HG02763 (cell line): ENCODE data around the gene KLHDC8A.
"Not testable (repeated sequence)": the region's sequence is repeated elsewhere in the genome, so short reads cannot be mapped to it uniquely, and the experiment has no call there.

ENCODE experiments used
- ATAC-seq: cut with Tn5 transposase; IDR thresholded peaks from one replicate; pipeline ENCODE4 v1.9.1; 2021; ENCODE audit warnings: mild to moderate bottlenecking, moderate library complexity; ENCODE audit not compliant: unreplicated experiment

KLHDC8A gene

DNA sequence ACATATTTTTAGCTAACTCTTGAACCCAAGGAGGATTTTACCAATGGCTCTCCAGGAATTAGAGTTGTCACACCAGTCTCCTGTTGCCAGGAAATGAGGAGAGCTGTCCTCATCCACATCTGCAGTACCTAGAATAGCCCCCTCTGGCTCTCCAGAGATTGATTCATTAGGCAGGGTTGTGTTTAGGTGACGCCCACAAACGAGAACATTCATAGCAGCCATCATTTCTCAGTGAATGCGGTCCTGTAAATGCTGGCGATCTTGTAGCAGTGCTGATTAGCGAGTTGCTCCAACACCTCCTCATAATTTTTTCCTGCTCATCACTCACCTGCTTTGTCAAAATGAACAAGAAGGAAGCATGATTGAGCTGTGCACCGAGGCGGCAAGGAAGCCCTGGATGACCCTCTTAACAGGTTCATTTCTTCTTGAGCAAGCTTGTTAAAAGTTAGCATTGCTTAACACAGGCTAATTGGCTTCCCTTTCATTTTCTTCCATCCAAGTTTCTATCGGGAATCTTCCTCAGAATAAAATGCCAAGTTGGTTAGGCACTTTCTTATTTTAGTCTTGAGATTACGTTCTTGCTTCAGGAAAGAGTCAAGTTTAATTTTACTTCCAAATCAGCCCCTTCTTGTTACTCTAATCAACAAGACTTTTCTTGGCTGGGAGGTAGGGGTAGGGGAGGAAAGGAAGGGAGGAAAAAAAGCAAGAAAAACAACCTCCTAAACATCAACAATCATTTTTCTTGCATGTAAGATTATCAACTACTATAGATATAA is 16.5 kb upstream of the KLHDC8A start:
- ATAC-seq, result no peak

DNA sequence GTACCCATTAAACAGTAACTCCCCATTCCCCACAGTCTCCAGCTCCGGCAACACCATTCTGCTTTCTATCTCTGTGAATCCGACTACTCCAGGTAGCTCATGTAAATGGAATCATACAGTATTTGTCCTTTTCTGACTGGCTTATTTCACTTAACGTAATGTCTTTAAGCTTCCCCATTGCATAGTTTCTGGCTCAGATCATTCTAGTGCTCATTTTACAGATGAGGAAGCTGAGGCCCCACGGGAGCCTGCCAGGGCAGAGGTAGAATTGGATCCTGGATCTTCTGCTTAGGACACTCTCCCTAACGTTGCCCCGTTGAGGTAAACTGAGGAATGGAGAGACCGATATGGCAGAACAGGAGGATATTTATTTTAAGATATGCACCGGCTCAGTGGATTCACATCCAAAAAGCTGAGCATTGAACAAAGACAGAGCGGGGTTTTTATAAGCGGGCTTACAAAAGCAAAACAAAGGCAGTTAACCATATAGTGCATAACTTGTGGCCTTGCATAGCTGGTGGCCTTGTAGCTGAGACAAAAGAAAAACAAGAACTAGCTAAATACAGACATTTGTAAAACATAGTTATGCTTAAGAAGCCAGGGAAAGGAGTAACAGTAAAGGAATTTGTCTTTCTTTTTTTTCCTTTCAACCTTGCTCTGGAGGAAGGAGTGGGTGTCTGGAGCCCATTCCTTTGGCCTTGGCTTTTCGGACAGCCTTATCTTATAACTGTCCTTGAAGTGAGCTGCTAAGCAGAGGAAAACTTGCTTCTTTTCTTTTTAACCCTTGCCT is 15.3 kb upstream of the KLHDC8A start:
- no peak for ATAC-seq

DNA sequence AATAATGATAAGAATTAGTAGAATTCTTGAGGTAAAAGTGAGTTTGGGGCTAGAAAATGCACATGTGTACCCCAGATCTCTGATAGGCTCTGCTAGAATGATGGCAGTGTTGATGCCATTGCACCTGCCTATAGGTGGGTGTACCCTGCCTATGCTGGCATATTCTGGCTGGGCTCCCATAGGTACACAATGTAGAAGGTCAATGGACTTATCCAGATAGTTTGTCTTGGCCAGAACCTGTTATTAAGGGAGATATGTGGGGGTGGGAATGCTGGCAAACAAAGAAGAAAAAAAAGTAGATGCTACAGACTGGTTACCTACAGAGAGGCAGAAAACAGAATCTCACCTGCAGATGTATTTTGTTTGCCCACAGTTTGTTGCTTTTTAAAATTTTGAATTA is 14.1 kb upstream of the KLHDC8A start:
- no peak for ATAC-seq

DNA sequence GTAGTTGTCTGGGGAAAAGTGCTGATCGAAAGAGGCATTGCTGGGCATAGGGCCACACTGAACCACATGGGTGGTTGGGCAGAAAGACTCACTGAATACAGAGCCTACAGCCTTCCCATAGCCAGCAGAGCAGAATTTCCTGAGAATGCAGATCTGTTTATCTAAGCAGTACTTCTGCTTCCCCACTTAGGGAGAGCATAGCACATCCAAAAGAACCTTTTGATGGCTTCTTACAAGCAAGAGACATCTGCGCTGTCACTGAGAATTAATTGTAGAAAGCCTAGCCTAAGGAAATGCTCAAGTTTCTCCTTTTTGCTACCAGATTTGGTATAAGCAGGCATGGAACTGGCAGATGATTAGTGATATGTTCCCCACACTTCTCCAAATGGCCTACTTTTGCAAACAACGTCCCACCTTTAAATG is 13.0 kb upstream of the KLHDC8A start:
- ATAC-seq, result no peak

DNA sequence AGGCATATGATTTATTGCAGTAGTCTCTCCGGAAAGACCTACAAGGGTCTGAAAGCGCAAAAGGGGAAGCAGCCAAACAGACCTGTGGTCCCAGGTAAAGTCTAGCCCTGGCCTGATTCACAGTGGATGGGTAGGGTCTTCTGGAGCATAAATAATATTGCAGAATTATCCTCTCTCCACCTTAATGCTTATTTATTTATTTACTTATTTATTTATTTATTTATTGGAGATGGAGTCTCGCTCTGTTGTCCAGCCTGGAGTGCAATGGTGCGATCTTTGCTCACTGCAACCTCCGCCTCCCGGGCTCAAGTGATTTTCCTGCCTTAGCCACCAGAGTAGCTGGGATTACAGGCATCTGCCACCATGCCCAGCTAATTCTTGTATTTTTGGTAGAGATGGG is 11.8 kb upstream of the KLHDC8A start:
- ATAC-seq, result no peak

DNA sequence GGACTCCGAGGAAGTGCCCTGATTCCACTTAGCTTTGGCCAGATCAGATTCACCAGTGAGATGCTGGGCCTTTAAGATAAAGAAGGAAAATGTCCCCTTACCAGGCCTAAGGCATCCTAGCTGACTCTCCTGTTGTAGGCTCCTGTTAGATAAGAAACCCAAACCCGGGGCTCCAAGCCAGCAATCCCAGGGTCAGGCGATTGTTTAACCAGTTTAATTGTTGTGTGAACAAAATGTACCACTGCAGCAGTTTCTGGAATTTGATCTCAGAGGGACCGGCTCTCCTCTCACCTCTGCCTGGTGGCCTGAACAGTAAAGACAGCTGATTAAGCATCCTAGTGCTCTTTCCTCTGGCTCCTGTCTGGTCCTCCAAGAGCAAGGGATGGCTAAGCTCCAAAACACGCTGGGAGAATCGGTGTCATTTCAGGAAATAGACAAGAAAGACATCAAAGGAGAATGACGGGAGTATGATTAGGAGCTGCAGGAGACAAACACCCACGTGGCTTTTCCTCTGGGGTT is 9.3 kb upstream of the KLHDC8A start:
- ATAC-seq, result no peak

DNA sequence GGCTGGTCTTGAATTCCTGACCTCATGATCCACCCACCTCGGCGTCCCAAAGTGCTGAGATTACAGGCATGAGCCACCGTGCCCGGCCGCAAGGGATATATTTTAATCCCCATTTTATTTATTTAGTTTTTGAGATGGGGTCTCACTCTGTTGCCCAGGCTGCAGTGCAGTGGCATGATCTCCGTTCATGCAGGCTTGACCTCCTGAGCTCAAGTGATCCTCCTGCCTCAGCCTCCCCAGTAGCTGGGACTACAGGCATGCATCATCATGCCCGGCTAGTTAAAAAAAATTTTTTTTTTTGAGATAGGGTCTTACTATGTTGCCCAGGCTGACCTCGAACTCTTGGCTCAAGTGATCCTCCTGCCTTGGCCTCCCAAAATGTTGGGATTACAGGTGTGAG is 8.4 kb upstream of the KLHDC8A start:
- not testable (repeated sequence) for ATAC-seq

DNA sequence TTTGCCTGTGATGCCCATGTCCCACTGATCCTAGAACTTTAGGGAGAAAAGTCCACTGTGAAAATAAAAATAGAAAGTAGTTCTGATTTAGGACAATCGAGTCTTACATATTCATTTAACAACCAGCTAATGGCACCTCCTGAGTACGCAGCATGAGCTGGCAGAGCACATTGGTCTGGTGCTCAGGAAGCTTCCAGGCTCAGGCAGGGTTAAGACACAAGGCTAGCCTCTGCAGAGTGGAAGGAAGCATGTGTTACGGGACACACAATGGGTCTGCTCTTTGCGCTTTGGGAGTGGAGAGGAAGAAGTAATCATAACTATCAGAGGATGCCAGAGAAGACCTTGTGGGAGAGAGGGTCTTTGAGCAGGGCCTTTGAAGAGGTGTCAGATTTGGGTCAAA is 4.2 kb upstream of the KLHDC8A start:
- no peak for ATAC-seq

DNA sequence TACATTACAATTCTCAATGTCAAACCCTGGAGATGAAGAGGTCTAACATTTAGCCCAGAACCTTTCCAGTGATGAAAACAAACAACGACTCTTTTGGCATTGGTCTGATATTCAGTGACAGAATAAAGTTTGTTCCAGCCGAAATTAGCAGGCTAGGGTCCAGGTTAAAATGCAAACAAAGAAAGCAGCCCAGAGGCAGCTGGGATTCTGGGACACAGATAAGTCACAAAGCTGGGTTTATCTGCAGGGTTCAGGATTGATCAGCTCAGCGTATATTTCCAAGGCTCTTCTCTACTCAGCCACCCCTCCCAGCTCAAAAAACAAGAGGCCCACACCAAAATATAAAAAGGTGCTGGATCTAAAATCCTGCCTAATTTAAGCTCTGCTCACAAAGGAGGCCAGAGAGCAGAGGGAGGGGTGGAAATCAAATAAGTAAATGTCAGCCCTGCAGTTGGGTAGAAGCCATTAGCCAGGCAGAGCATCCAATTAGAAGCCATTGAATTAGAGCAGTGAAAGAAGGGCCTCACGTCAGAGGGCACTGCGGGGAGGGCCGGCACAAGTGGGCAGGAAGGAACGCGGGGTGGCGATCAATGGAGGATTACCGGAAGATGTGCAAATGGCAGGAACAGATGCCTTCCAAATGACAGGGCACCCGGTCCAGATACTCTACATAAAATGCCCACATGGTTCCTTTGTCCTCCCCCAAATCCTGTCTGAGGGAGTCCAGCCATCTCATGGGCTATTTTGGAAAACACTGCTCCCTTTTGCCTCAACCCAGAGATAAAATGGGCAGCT is 3.2 kb upstream of the KLHDC8A start:
- ATAC-seq, result no peak

DNA sequence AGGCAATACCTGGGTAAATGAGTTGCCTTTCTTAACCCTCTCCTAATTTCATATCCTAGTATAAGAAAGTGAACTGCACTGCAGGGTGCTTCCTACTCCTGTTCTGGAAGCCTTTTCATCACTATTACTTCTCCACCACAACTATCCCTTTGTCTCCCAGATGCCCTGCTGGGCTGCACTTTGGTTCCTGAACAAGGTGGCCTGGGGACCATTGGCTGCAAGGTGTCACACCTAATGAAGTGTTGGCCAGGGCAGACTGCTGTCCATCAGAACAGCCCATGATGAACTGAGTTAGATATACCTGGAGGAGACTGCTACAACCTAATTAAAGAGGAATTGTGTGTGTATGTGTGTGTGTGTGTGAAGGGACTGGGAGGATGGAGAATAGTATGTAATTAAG is 1.9 kb upstream of the KLHDC8A start:
- ATAC-seq, result no peak

DNA sequence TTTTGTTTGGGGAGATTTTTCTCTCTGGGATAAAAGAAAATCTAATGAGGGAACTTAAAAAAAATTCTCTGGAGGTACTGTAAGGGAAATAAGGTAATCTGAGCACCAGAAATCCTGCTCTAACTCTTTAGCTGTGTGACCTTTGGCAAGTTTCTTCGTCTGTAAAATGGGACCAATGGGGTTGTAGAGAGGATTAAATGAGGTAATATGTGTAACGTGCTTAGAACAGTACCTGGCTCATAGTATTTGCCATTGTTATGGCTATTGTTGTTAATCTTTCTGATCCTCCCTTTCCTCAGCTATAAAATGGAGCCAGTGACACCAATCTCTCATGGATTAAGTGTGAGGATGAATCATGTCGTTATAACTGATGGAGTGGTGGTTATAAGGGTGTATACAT is 845 bp upstream of the KLHDC8A start:
- no peak for ATAC-seq

DNA sequence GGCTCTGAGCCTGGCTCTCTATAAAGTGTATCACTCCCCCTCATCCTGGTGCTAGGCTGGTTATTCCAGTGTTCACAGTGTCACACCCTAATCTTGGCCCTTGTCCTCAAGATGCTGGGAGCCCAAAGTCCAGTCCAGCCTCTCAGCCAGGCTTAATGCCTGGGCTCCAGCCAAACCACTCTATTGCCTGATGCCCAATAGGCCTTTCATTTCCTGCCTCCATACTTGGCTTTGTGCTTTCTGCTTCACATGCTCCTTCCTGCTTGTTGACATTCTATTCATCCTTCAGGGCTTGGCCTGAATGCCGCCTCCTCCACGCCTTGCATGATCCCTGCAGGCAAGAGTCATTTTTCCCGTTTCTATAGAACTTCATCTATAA is 1.7 kb downstream of the KLHDC8A start:
- ATAC-seq, result no peak

DNA sequence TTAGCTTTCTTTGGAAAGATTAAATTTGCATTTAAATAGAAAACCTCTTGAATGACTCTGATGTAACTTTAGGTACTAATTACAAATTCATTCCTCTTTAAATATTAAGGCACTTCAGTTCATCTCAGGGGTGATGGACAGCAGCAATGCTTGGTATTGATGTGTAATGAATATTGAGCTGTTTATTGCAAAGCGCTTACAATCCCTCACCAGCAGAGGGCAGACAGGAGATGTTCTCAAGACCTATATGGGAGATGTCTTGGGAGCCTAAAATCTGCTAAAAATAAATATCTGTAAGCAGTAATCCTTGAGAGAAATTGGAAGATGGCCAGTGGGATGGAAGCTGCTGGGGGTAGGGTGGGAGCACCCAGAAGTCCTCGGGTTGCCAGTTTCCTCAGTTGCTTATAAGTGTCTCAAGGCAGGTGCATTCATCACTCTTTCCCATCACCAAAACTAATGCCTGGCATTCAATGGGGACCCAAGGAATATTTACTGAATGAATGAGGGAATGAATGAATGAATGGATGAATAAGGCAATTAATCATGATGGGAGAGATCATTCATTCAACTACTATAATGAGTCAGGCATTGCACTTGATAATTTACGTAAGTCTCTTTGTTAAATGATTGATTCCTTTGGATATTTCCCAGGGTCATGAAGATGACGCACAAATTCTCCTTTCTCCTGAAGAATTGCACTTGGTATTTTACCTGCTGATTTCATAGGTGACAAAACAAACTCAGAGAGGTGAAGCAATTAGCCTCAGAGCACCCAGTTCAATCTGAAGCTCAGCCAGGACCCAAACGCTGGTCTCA is 2.3 kb downstream of the KLHDC8A start:
- no peak for ATAC-seq

DNA sequence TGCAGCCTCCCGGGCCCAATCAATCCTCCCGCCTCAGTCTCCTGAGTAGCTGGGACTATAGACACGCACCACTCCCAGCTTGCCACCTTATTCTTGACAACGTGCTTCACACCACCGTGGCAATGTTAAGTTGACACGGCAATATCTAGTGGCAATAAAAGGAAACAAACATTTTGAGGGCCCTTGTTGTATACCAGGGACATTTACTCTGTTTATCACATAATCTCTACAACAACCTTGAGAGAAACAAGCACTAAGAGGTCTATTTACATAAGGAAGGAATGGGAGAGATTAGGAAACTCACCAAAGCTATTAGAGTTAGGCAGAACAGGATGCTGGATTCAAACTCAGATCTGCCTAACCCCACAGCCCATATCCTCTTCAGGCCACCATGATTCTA is 3.1 kb downstream of the KLHDC8A start:
- no peak for ATAC-seq

DNA sequence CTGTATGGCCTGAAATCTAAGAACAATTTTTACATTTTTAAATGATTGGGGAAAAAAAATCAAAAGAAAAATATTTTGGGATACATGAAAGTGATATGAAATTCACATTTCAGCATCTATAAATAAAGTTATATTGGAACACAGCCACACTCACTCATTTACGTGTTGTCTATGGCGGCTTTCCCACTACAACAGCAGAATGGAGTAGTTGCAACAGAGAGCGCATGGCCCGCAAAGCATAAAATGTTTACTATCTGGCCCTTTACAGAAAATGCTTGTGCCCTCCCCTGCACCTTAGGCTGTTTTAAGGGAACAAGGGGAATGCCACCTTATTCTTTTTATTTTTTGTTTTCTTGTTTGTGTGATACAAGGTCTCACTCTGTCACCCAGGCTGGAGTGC is 3.5 kb downstream of the KLHDC8A start:
- ATAC-seq, result no peak

DNA sequence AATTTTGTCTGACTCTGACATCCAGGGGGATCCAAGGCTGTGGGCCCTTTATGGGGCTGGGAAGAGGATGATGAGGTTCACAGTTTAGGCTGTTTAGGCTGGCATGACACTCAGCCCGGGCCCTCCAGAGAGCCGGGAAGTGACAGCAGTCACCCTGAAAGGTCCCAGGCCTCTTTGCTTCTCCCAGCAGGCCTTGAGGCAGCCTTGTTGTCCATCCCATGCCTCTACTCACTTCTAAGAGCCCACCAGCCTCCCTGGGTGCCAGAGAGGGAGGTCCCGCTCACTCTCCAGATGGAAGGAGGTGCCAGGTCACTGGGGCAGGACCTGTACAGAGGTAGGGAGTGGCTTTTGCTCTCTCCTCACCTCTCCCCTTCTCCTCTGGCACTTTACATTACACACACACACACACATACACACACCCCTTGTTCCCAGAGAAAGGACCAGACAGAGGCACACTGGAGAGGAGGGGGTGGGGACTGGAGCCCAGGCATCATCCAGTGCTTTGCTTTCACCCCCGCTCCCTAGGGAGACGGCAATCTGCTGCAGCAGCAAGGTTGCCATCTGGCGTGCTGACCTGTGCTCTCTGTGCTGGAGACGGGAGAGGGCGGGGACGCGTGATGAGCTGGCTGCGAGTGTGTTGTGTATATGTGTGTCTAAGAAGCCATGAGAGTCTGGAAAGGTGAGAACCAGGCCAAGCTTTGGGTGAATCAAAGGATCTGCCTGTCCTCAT is 4.6 kb downstream of the KLHDC8A start:
- ATAC-seq, result no peak

DNA sequence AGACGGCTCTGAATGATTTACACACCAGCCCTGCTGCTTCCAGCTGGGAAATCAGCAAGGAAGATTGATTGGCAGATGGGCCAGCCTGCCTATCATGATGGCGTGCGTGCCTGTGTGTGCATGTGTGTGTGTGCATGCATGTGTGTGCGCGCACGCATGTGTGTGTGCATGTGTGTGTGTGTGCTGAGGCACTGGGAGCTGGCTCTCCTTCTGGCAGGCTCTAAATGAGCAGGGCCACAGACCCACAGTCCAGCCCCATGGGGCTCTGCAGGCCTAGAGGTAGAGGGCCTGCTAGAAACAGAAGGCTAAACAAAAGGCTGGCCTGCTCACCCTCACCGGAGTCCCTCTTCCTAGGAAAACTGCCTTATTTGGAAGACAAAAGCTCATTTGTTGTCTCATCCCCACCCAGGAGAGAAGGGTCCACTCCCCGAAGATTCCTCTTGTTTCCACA is 6.0 kb downstream of the KLHDC8A start:
- no peak for ATAC-seq

DNA sequence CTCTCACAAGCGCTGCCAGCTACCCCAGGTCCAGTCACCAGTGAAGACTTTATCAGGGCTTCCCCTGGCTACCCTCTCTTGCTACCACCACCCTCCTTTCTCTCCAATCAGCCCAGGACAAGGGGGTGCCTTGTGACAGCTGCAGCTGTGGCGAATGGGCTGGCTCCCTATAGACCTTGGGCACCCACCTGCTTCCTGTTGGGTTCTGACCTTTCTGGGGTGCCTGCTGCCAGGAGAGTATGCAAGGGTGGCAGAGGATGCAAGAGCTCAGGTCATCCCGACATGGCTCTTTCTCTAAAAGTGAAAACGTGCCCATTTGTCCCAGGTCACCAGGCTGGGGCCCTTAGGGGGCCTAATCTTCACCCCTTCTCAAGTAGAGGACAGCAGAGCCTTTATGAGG is 6.6 kb downstream of the KLHDC8A start:
- ATAC-seq, result no peak

DNA sequence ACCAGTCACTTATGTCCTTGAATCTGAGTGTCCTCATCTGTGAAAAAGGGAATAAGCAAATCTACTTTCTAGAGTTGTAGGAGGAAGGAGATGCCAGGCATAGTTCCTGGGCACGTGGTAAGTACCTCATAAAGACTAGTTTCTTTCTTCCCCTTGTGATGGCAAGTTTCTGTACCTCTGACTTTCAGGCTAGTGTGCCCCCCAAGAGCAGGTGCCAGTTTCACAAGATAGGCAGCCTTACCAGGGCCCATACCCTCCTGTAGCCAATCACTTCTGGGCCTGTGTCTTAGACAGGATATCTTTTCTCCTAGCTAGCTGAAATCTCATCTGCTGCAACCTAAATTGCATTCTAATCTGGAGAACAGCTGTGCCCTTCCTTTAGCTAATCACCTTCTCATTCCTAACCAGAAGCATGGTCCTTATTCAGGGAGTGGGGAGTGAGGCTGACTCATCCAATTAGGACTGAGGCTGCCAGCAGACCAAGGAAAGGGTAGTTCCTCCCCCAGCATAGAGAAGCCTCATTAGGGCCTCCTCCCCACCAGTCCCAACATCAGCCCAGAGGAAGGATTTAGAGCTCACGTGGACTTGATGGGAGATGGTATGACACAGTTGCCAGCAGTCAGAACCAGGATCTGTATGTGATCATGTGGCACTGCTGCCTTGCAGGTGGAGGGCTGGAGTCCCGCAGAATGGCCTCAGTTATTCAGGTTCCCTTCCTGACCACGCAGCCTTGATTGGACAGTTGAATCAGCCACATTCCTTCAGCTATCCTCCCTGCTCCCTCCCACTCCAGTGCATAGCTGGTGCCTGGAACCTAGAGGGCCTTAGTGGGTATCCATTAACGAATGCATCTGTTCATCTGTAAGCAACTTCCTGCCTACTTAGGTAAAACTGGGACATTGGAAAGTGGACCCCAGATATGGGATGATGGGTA is 7.9 kb downstream of the KLHDC8A start:
- no peak for ATAC-seq
